Neural crest cell (in vitro differentiated cells): Measurements from ENCODE around the gene OTUB1. TPM values are rescaled to one million over a fixed set of nuclear protein-coding genes. Genes with fewer than 3 reads are reported as not detected.
A peak's percentile ranks its signal among the peaks of the same experiment; 100 is the strongest.

ENCODE experiments used
- DNase-seq: peaks from one replicate; pipeline ENCODE4 v3.0.0; 2021; ENCODE audit warnings: low read depth, mixed read lengths, low spot score
- H3K27ac Mint-ChIP-seq: one replicate; pipeline ENCODE4 v1.8.0; 2021; ENCODE audit warnings: mild to moderate bottlenecking, mixed read lengths; ENCODE audit not compliant: unreplicated experiment
- H3K27me3 Mint-ChIP-seq: 2 replicates; pipeline ENCODE4 v1.8.0; 2021; ENCODE audit warnings: low read depth, mild to moderate bottlenecking, mixed read lengths
- H3K36me3 Mint-ChIP-seq: 2 replicates; pipeline ENCODE4 v1.8.0; 2021; ENCODE audit warnings: low read depth, mild to moderate bottlenecking, mixed read lengths
- H3K4me1 Mint-ChIP-seq: 2 replicates; pipeline ENCODE4 v1.8.0; 2021; ENCODE audit warnings: mixed read lengths
- H3K4me3 Mint-ChIP-seq: one replicate; pipeline ENCODE4 v1.8.0; 2021; ENCODE audit warnings: mild to moderate bottlenecking, mixed read lengths
- H3K9me3 Mint-ChIP-seq: 2 replicates; pipeline ENCODE4 v1.8.0; 2021; ENCODE audit warnings: mixed read lengths
- total RNA-seq: library from RNA; stranded (reverse); gene quantifications from 2 replicates; pipeline ENCODE4 v1.2.1, GENCODE V29; 2021
- TF ChIP-seq, protein P1 (sequence below): fragments of 200-600 bp; sonication (generic); conservative IDR thresholded peaks from 2 replicates; pipeline ENCODE4 v1.5.0; 2021; ENCODE audit warnings: antibody characterized with exemption, mild to moderate bottlenecking

OTUB1 gene
- total RNA-seq, 1 donor from 2014 or later = 124 TPM

DNA sequence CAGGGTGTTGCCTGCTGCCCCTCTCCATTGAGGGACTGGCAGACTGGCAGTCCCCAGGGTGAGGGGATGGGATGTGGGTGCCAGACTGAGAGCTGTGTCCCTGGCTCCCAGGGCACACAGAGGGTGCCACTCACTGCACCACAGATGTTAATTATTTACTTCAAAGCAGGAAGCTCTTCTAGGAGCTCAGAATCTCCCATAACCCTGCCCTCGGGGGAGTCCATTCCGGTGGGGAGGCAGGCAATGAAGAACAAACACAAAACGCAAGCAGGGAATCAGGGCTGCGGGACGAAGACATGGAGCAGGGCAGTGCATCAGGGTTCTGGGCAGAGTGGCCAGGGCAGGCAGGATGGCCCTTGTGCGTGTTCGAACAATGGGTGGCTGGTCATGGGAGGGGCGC, 25.1 kb downstream of the OTUB1 start:
- peaks cover 36% of the 10 kb centered on the region for H3K4me1 Mint-ChIP-seq
- no peaks in the 10 kb centered on the region for H3K9me3 Mint-ChIP-seq
- no peak overlapping the region for H3K27ac Mint-ChIP-seq
- TF ChIP-seq, protein P1, sequence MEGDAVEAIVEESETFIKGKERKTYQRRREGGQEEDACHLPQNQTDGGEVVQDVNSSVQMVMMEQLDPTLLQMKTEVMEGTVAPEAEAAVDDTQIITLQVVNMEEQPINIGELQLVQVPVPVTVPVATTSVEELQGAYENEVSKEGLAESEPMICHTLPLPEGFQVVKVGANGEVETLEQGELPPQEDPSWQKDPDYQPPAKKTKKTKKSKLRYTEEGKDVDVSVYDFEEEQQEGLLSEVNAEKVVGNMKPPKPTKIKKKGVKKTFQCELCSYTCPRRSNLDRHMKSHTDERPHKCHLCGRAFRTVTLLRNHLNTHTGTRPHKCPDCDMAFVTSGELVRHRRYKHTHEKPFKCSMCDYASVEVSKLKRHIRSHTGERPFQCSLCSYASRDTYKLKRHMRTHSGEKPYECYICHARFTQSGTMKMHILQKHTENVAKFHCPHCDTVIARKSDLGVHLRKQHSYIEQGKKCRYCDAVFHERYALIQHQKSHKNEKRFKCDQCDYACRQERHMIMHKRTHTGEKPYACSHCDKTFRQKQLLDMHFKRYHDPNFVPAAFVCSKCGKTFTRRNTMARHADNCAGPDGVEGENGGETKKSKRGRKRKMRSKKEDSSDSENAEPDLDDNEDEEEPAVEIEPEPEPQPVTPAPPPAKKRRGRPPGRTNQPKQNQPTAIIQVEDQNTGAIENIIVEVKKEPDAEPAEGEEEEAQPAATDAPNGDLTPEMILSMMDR = no peak
- peaks cover 24% of the 10 kb centered on the region for H3K27me3 Mint-ChIP-seq
- DNase-seq = no peak
- no peaks in the 10 kb centered on the region for H3K36me3 Mint-ChIP-seq
- no peak overlapping the region for H3K4me3 Mint-ChIP-seq

DNA sequence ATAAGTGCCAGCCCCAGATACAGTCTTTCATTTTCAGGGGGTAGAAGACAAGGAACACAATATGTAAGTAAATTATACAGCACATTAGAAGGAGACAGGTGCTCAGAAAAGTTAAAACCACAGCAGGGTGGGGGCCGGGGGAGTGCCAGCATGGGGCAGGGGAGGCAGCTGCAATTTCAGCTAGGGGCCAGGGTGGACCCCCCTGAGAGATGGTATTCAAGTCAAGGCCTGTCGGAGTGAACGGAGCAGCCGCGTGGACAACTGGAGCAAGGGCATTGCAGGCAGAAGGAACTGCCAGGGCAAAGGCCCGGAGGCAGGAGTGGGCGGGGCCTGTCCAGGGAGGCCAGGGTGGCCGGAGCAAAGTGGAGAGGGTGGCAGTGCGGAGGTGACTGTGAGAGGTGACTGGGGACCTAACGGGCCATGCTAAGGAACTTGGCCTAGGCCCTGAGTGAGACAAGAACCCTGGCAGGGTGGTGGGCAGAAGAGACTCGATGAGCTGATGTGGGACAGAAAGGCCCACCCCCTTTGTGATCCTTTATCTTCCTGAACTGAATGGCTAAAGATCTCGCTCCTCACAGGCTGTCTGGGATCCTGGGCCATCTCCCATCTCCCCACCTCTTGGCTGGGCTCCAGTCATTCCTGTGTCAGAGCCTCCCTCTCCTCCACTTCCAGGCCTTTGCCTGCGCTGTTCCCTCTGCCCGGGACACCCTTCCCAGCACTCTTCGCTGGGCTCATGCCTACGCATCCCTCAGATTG, 27.1 kb downstream of the OTUB1 start:
- Mint-ChIP-seq H3K4me1 (peaks cover 27% of the 10 kb centered on the region), H3K36me3 (no peaks in the 10 kb centered on the region), H3K4me3 (peak overlapping the region; percentile 44), H3K9me3 (no peaks in the 10 kb centered on the region), H3K27me3 (peaks cover 8% of the 10 kb centered on the region), H3K27ac (no peak overlapping the region)
- TF ChIP-seq, protein P1 = no peak
- DNase-seq = no peak

DNA sequence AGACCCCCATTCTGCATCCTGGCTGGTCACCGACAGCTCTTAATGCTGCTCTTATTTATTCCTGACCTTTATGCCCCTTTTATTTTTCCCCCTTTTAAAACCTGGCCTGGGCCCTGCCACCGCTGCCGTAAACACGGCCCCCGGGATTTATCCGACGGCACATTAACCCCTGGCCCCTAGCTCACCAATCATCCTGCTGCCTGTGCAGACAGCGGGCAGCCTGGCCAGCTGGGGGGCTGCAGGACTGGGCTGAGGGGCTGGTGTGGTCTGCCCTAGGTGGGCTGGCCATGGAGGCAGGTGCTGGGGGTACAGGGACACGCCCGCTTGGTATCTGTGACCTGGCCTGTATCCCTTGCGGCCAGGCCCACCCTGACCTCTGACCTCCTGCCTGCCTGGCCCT, 28.1 kb downstream of the OTUB1 start:
- H3K36me3 Mint-ChIP-seq = no peaks in the 10 kb centered on the region
- TF ChIP-seq, protein P1 = no peak
- no peak for DNase-seq
- no peaks in the 10 kb centered on the region for H3K9me3 Mint-ChIP-seq
- peaks cover 27% of the 10 kb centered on the region for H3K4me1 Mint-ChIP-seq
- H3K27me3 Mint-ChIP-seq = peaks cover 3% of the 10 kb centered on the region
- no peak overlapping the region for H3K27ac Mint-ChIP-seq
- no peak overlapping the region for H3K4me3 Mint-ChIP-seq

DNA sequence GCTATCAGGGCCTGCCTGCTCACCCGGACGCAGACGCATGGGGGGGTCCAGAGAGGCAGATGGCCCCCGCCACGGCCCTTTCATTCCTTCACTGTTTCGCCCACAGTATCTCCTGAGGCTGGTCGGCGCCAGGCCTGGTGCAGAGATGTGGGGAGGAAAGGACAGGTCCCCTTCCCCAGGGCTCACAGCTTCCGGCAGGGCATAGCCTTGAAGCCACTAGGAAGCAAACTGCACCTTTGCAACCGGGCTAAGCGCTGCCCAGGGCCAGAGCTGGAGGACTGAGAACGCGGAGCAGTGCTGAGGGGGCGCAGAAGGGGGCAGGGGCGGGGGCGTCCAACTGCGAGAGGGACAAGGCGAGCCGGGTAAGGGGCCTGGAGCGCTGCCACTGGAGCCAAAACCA, 29.3 kb downstream of the OTUB1 start:
- Mint-ChIP-seq H3K9me3 (no peaks in the 10 kb centered on the region), H3K4me3 (no peak overlapping the region), H3K36me3 (no peaks in the 10 kb centered on the region), H3K27ac (peak overlapping the region; percentile 82), H3K4me1 (peaks cover 27% of the 10 kb centered on the region), H3K27me3 (peaks cover 9% of the 10 kb centered on the region)
- DNase-seq = no peak
- TF ChIP-seq, protein P1 = no peak

DNA sequence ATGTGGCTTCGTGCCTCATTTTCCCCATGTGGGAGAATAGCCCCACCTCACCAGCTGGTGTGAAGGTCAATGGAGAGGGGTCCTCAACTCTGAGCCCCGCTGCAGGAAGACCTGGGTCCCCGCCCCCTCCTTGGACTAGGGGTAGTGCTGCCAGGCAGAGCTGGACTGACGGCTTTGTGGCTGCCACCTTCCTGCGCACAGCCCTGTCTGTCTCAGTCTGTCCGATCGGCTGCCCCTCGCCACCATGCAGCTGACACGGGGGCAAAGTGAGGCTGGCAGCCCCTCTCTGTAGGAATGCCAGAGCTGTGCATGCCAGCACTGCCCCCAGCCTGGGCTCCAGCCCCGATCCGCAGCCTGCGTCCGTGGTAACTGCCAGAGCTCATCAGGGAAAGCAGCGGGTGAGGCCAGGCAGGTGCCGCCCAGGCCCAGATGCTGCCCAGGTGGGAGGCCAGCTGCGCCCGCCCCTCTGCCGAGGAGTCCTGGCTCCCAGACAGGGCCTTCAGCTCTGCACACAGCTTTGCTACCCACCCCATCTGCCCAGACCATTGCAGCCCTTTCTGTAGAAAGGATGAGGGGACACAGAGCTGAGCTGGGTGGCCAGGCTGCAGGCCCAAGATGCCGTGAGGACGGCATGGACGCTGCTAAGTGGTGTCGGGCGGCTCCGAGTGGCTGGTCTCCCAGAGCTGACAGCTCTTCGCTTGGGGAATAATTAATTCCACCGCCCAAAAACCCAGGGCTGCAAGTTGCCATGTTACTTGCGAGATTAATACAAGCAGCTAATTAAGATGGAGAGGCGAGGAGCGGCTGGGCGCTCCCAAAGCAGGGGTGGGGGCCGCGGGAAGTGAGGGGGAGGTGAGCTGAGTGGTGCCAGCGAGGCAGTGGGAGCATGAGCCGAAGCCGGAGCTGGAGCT, 30.0 kb downstream of the OTUB1 start:
- peaks cover 27% of the 10 kb centered on the region for H3K4me1 Mint-ChIP-seq

More for the DNA sequence above, 30.0 kb downstream of the OTUB1 start:
- TF ChIP-seq, protein P1 = no peak
- Mint-ChIP-seq H3K4me3 (no peak overlapping the region), H3K27ac (no peak overlapping the region), H3K36me3 (no peaks in the 10 kb centered on the region), H3K9me3 (no peaks in the 10 kb centered on the region), H3K27me3 (peaks cover 9% of the 10 kb centered on the region)
- no peak for DNase-seq
